Central memory CD8-positive, alpha-beta T cell (primary cell): Measurements from ENCODE around the gene NKD2.
A peak's percentile ranks its signal among the peaks of the same experiment; 100 is the strongest.
"Not testable (repeated sequence)": the region's sequence is repeated elsewhere in the genome, so short reads cannot be mapped to it uniquely, and the experiment has no call there.

Experiments
- ATAC-seq: fragments of 150-1000 bp; cut with Tn5 transposase; replicated peaks from 2 replicates; pipeline ENCODE4 v1.10.0; 2022; ENCODE audit warnings: mild to moderate bottlenecking, moderate FRiP score, moderate number of reproducible peaks; ENCODE audit not compliant: poor library complexity, severe bottlenecking; ENCODE audit errors: extremely low read depth
- DNase-seq, 2 donors: peaks; one replicate each; pipeline ENCODE4 v3.0.0; 2021; ENCODE audit warnings: low spot score in 2 of 2
- H3K27ac Mint-ChIP-seq: one replicate; pipeline ENCODE4 v1.8.0; 2022; ENCODE audit warnings: low read depth, mild to moderate bottlenecking, moderate library complexity, mixed read lengths
- H3K27me3 Mint-ChIP-seq: one replicate; pipeline ENCODE4 v1.8.0; 2022; ENCODE audit warnings: mixed read lengths
- H3K36me3 Mint-ChIP-seq: one replicate; pipeline ENCODE4 v1.8.0; 2022; ENCODE audit warnings: mild to moderate bottlenecking, moderate library complexity, mixed read lengths; ENCODE audit not compliant: insufficient read depth
- H3K4me1 Mint-ChIP-seq: one replicate; pipeline ENCODE4 v1.8.0; 2022; ENCODE audit warnings: mixed read lengths
- H3K4me3 Mint-ChIP-seq: one replicate; pipeline ENCODE4 v1.8.0; 2022; ENCODE audit warnings: mild to moderate bottlenecking, moderate library complexity, mixed read lengths
- H3K9me3 Mint-ChIP-seq: one replicate; pipeline ENCODE4 v1.8.0; 2022; ENCODE audit warnings: mixed read lengths

Gene NKD2

GRCh38 chr5:998246-999031, 10.2 kb upstream of the NKD2 start:
- DNase-seq (no peak), ATAC-seq (no peak)
- Mint-ChIP-seq H3K9me3 (no peaks in the 10 kb centered on the region), H3K4me3 (no peak overlapping the region), H3K27ac (no peak overlapping the region), H3K27me3 (peaks cover 7% of the 10 kb centered on the region), H3K36me3 (peaks cover 3% of the 10 kb centered on the region), H3K4me1 (peaks cover 7% of the 10 kb centered on the region)

DNA sequence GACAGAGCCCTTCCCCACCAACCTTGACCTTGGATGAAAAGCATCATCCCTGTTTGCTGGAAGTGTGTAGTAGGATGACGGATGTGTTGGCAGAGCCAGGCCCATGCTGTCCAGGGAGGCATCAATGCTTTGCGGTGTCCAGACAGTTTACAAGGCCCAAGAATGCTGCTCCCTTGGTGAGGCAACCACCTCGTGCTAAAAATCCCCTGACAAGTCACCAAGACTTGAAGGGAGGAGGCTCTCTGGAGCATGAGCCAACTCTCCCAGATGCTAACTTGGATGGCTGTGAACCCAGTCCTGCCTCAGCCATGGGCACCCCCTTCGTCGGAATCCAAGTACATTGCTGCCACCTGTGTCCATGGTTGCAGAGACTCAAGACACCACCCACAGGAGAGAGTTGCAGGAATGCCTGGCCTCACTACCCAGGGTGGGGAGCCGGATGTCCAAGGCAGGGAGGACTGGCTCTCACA, 9.5 kb upstream of the NKD2 start:
- peaks cover 1% of the 10 kb centered on the region for H3K36me3 Mint-ChIP-seq
- peaks cover under 1% of the 10 kb centered on the region for H3K27me3 Mint-ChIP-seq
- peaks cover 7% of the 10 kb centered on the region for H3K4me1 Mint-ChIP-seq
- DNase-seq (no peak), ATAC-seq (no peak)
- no peak overlapping the region for H3K4me3 Mint-ChIP-seq
- H3K9me3 Mint-ChIP-seq: no peaks in the 10 kb centered on the region
- H3K27ac Mint-ChIP-seq: no peak overlapping the region

GRCh38 chr5:999724-1000123, 8.9 kb upstream of the NKD2 start:
- ATAC-seq: no peak
- H3K27me3 Mint-ChIP-seq: no peaks in the 10 kb centered on the region
- no peak overlapping the region for H3K27ac Mint-ChIP-seq
- no peak overlapping the region for H3K4me3 Mint-ChIP-seq
- H3K9me3 Mint-ChIP-seq: no peaks in the 10 kb centered on the region
- H3K36me3 Mint-ChIP-seq: peaks cover 1% of the 10 kb centered on the region
- H3K4me1 Mint-ChIP-seq: peaks cover 11% of the 10 kb centered on the region
- DNase-seq: no peak

GRCh38 chr5:1000329-1000728, 8.3 kb upstream of the NKD2 start:
- Mint-ChIP-seq H3K9me3 (no peaks in the 10 kb centered on the region), H3K27ac (no peak overlapping the region), H3K4me3 (no peak overlapping the region), H3K27me3 (peaks cover under 1% of the 10 kb centered on the region), H3K4me1 (peaks cover 11% of the 10 kb centered on the region), H3K36me3 (peaks cover 3% of the 10 kb centered on the region)
- DNase-seq (no peak), ATAC-seq (no peak)

DNA sequence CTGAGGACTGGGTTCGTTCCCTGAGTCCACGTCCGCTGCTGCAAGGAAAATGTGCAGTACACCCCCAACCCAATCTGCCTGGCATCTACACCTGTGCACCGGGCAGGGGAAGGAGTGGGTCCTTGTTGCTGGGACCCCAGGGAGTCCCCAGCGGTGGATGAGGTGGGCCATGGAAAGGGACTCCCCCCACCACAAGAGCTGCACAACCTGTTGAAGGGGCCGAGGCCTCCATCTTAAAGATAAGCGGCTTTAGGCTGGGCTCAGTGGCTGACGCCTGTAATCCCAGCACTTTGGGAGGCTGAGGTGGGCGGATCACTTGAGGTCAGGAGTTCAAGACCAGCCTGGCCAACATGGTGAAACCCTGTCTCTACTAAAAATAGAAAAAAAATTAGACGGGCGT, 7.8 kb upstream of the NKD2 start:
- H3K4me1 Mint-ChIP-seq: peaks cover 11% of the 10 kb centered on the region
- ATAC-seq, H3K27me3 Mint-ChIP-seq, H3K36me3 Mint-ChIP-seq, H3K27ac Mint-ChIP-seq, H3K4me3 Mint-ChIP-seq, H3K9me3 Mint-ChIP-seq, DNase-seq: not testable (repeated sequence)

DNA sequence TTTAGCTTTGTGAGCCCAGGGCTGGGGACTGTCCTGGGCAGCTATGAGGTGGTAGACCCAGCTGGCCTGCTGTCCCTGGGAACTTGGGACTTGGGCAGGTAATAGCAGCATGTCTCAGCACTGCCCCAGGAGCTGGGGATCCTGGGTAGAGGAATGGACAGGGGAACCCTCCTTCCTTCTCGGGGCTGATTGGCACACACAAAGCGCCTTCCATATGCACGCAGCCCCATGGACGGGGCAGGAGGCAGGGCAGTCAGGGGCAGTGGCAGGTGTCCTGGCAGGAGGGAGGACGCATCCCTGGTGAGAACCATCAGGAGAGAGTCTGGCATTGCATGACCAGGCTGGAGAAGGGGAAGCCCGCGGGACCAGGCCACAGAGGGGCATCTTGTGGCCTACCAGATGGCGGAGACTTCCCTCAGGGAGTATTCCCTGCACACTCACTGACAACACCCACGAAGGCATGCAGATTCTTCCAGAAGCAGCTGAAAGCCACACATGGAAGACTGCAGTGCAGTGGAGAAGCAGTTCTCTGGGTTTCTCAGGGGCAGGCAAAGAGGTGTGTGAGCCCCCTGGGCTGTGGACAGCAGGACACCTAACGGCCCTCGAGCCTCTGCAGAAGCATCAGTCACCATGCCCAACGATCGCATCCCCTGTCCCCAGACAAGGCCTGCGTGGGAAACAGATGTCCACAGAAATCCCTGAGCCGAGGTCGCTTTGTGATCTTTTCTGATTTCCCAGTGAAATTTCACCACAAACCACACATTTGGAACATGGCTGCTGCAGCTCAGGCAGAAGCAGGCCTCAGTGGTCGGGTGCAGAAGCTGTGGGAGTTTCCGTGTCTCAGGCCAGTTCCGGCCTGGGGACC, 7.0 kb upstream of the NKD2 start:
- Mint-ChIP-seq H3K4me1 (peaks cover 11% of the 10 kb centered on the region), H3K9me3 (no peaks in the 10 kb centered on the region), H3K27ac (no peak overlapping the region), H3K4me3 (no peak overlapping the region), H3K27me3 (peaks cover 13% of the 10 kb centered on the region), H3K36me3 (peaks cover 2% of the 10 kb centered on the region)
- no peak for ATAC-seq
- DNase-seq: no peak

DNA sequence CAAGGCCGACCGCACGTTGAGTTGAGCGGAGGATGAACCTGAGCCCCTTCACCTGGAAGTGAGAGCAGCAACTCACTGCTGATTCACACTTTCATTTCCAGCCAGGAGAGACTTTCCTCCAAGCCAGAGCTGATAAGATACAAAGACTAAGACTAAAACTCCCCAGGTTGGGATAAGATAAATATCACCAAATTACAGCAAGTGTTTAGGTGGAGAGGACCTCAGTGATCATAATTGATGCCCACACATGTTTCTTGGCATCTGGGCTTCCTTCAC, 6.4 kb upstream of the NKD2 start:
- no peak for DNase-seq
- ATAC-seq: no peak
- Mint-ChIP-seq H3K27ac (no peak overlapping the region), H3K4me3 (no peak overlapping the region), H3K9me3 (no peaks in the 10 kb centered on the region), H3K27me3 (peaks cover 19% of the 10 kb centered on the region), H3K36me3 (peaks cover 2% of the 10 kb centered on the region), H3K4me1 (peaks cover 7% of the 10 kb centered on the region)

GRCh38 chr5:1002836-1003235, 5.8 kb upstream of the NKD2 start:
- Mint-ChIP-seq H3K4me1 (peaks cover 8% of the 10 kb centered on the region), H3K9me3 (no peaks in the 10 kb centered on the region), H3K4me3 (no peak overlapping the region), H3K27me3 (peaks cover 25% of the 10 kb centered on the region), H3K27ac (no peak overlapping the region), H3K36me3 (peaks cover 2% of the 10 kb centered on the region)
- ATAC-seq (no peak), DNase-seq (no peak)

DNA sequence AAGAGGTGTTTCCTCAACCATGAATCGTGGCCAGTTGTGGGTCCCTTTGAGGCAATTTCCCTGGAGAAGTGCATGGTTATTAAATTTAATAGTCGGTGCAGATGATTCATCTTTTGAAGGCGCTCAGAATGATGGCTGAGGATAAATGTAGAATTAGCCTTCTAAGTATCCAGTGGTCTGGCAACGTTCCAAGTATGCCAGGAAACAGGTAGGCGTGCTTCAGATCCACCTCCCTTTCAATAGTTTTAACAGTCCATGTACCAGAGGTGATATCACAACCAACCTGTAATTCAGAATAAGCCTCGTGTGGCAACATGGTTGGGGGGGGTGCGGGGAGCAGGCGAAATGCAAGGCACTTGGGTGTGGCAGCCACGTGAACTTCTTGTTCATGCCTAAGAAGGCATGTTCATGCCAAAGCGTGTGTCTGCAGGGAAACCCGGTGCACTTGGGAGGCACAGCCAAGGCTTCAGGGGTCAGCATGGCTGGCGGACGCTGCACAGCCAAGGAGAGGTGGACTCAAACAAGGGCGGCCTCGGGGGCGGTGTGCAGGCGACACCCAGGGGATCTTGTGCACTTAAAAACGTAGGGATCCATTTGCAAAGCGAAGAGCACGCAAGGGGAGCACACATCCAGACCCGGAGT, 5.2 kb upstream of the NKD2 start:
- H3K4me1 Mint-ChIP-seq: peaks cover 11% of the 10 kb centered on the region
- H3K9me3 Mint-ChIP-seq: no peaks in the 10 kb centered on the region
- DNase-seq (no peak), ATAC-seq (no peak)
- peaks cover 3% of the 10 kb centered on the region for H3K36me3 Mint-ChIP-seq
- no peak overlapping the region for H3K27ac Mint-ChIP-seq
- peaks cover 31% of the 10 kb centered on the region for H3K27me3 Mint-ChIP-seq
- H3K4me3 Mint-ChIP-seq: peak overlapping the region; percentile 62

DNA sequence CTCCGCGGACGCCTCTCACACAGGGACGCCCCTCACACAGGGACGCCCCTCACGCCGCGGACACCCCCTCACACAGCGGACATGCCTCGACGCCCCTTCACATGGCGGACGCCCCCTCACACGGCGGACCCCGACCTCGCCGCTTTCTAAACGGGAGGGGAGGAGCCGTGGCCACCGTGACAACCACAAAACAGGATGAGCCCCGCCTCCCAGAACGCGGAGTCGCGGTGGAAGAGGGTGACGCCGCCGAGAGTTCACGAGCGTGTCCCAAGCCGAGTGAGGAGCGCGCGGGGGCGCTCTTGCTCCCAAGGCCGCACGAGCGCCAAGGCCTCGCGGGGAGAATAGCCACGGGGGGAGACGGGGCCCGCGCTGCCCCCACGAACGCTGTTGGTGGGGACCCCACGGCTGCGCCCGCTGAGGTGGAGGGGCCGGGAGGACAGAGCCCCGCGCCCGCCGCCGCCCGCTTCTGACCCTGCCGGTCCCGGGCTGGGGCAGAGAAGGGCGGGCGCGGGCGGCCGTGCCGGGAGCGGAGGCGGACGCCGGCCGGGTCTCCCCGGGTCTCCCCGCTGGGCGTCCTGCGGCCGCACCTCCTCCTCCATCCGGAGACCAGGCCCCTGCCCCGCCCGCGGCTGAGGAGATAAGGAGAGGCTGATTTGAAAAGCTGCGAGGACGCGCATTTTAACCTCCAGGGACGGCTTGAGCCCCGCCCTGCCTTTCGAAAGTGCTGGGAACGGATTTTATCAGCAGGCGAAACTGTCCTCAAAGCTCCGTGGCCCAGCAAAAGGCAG, 3.9 kb upstream of the NKD2 start:
- no peak for DNase-seq
- ATAC-seq: no peak
- no peak overlapping the region for H3K27ac Mint-ChIP-seq
- peaks cover 11% of the 10 kb centered on the region for H3K4me1 Mint-ChIP-seq
- peaks cover 33% of the 10 kb centered on the region for H3K27me3 Mint-ChIP-seq
- H3K36me3 Mint-ChIP-seq: peaks cover 3% of the 10 kb centered on the region
- H3K9me3 Mint-ChIP-seq: no peaks in the 10 kb centered on the region
- H3K4me3 Mint-ChIP-seq: peak overlapping the region; percentile 62

DNA sequence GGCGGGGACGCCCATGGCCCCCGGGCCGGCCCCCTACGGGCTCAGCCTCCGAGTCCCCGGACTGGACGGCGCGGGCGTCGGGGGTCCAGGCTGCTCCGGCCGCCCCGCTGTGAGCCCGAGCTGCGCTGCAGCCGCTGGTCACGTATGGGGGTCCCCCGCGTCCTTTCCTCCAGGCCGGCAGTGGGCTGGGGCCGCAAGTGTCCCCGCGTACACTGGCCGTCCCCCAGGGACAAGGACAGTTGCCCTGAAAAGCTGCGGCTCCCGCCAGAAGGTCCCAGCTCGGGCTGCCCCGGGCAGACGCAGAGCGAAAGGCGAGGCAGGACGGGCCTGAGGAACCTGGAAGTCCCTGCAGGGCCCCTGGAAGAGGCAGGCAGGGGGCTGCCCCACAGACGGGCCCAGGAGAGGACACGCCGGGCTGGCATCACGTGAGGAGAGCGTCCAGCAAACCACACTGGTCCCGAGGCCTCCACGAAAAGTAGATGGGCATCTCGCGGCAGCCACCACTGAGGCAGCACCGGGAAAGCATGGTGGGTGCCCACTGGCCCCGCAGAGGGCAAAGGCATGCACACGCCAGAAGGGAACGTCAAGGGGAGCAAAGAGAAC, 3.3 kb upstream of the NKD2 start:
- Mint-ChIP-seq H3K27me3 (peaks cover 40% of the 10 kb centered on the region), H3K4me1 (peaks cover 11% of the 10 kb centered on the region), H3K36me3 (peaks cover 3% of the 10 kb centered on the region), H3K27ac (no peak overlapping the region), H3K9me3 (no peaks in the 10 kb centered on the region), H3K4me3 (no peak overlapping the region)
- DNase-seq (no peak), ATAC-seq (no peak)
